ENCODE data around the gene XDH.

Gene XDH

DNA sequence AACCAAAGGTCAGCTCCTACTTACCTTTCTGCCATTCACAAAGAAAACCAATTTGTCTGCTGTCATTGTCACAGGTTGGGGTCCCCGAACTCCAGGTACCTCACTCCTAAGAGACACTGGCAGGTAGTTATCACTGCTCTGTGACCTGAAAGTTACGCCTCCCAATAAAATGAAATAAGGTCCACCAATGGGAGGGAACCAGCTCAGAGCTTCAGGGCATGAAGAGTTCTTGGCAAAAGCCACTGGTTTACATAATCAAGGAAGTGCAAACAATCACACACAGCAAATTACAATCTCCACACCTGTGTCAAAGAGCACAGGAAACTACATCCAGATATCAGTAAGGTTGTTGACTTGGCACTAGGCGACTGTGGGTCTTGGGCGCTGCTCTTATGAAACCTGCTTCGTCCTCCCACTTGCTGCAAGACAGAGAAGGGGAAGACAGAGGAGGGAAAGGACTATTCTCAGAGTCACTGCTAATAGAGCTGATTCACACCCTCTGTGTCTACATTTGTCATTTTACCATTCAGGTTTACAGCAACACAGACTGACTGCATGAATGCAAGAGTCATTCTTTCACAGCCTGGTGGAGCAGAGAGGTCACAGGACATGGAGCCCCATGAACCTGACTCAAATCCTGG, at the start of gene XDH:
TSS of gene XDH (minus strand) at position 142 of the 641 bp plus-strand sequence. CDS start at position 66, 76 bp downstream.
- peak in 2 of 3 experiments; percentile 60 to 81 for DNase-seq

DNA sequence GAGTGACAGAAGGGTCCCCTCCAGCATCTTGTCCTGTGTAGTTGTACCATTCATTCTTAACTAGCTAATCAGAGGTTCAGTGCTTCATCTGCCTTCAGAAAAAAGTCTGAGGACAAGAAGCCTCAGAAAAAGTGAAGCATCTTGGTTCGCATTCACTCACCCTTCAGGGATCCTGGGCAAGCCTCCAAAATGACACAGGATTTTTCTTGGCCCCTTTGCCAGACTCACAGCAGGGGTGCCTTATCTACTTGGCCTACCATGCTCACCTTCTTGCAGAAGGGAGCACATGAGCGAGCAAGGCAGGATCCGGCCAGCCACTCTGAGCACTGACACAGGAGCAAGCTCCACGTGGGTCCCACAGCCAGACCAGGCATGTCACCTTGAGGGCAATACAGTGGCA, 43.1 kb upstream of the XDH start:
- no peak for DNase-seq

DNA sequence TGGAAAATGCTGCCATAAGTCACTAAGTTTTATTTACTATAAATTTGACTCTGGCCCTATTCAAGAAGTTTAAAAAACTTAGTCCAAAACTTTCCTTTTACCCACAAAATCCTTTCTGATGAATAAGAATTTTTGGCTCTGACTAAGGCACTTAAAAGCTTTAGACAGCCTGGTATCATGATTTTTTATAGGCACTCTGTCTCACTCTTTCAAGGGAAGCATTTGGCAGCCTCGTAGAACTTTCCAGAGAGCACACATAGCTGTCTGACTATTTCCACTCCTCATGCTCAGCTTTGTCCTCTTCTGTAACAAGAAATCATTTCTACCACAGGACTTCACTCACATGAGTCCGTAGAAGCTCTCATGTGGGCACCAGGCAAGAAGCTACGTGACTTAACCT, 32.3 kb upstream of the XDH start:
- no peak for DNase-seq

DNA sequence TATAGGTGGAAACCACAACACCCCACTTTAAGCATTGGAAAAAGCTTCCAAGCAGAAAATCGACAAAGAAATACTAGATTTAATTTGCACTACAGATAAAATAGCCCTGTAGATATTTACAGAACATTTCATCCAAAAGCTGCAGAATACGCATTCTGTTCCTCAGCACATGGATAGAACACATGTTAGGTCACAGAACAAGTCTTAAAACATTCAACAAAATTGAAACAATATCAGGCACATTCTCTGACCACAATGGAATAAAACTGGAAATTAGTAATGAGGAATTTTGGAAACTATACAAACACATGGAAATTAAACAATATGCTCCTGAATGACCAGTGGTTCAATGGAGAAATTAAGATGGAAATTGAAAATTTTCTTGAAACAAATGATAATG, 27.8 kb upstream of the XDH start:
- DNase-seq: no peak

DNA sequence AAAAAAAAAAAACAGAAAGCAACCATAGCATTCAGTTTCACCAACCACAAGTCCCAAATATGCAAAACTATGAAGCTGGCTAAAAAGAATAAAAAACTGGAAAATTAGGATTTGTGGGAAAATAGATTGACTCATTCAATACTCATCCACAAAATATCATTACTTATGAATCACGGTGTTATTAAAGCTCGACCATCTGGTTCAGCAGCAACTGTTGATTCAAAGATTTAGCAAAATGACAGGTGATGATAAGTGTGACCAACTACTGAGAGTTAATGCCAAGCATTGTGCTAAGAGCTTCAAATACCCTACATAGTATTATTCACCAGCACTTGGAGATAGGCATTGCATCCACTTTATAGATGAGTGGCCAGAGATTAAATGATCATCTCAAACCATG, 26.2 kb upstream of the XDH start:
- peak in 1 of 3 experiments; percentile 49 for DNase-seq

DNA sequence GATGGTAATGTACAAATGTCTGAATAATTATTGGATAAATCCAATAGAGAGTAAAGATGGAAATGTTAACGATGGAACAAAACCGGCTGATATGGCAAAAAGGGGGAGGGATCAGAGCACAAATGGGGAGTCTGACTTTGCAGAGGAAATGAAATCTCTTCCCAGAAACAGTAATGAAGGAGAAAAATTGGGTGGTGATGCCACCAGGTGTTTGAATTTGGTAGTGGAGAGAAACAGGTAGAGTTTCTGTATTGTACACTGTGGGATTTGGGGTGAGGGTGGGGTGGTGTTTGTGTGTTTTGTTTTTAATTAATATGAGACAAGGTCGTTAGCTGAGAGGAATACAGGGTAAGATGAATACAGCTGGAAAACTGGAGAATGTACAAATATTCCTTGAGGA, 20.4 kb upstream of the XDH start:
- DNase-seq: peak in 1 of 3 experiments; percentile 30

DNA sequence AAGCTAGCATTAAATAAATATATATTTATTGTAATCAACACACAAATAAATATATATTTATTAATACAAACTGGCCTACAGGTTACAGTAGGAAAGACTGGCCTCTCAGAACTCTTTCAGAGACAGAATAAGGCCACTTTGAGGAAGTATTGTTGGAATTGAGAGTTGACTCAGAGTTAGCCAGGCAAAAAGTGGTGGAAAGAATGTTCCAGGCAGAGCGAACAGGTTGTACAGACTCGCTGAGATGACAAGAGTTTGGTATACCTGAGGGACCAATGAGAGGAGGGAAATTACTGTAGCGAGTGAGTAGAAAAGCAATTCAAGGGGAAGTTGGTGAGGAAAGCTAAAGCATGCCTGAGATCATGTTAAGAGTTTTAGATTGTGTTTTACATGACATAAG, 19.0 kb upstream of the XDH start:
- DNase-seq: no peak

DNA sequence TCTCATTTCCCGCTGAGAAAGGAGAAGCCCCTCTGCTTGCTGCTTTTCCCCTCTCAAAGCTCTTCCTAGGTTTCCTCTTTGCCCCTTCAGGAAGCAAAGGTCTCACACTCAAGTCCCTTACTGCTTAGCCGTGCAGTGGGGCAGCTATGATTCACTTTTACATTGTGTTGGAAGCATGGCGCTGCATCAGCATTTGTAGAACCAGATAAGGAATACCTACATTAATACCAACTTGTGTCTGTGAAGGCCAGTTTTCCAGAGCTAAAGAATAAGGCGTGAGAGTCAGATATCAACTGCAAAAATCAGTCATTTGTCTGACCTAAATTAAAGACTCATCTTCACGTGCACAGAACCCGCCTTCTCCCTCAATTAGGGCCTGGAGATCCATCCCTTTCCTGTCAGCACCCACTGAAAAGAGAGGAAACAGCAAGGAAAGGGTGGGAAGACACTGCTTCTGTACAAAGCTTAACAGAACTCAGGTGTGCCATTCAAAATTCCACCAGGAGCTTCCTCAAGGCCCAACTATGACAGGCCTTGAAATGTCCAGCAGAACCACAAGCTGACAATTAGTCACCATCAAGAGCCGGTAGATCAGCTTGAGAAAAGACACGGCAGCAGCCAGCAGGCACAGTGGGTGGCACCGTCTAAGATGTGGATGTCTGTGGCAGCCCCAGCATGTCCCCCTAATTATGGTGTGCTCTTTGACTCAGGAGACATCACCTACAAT, 16.1 kb upstream of the XDH start:
- DNase-seq: peak in 2 of 3 experiments; percentile 7 to 29

DNA sequence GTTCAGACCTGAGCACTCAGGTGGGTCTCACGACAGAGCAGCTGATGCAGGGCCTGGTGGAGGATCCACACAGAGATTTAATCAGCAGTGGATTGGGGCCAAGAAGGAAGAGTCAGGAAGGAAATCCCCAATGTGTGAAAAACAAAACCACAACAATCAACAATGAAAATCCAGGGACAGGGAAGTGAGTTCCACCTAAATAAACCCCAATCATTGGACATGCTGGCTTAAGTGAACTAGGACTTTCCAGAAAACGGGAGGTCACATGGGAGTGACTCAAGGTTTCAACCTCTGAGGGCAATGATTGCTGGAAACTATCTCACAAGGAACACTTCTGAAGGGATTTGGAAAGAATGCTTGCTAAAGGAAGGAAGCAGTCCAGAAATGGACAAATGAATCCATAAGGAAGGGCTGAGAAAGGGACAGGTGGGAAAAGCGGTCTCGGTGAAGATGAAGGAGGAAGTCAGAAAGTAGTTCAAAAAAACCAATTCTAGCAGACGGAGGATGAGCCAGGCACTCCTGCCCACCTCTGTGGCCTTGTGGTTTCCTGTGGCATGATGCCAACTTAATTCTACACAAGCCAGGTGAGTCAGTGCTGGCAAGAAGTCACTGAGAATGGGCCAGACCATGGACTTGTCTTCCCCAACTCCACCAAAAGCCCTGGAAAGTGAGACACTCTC, 15.4 kb upstream of the XDH start:
- DNase-seq: no peak

DNA sequence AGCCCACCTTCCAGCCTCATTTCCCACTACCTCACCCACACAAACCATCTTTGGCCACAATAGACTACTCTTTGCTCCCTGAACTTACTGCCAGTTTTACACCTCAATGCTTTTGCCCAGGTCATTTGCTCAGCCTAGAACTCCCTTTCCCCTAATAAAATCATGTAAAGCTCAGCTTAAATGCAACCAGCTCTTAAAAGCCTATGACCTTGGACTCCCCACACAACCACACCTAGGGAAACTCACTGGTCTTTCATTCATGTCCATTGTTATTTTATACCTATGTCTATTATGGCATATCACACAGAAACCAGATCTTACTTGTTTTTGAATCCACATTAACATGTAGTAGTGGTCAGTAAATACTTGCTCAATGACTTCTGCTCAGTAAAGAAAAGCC, 14.5 kb upstream of the XDH start:
- DNase-seq: no peak

DNA sequence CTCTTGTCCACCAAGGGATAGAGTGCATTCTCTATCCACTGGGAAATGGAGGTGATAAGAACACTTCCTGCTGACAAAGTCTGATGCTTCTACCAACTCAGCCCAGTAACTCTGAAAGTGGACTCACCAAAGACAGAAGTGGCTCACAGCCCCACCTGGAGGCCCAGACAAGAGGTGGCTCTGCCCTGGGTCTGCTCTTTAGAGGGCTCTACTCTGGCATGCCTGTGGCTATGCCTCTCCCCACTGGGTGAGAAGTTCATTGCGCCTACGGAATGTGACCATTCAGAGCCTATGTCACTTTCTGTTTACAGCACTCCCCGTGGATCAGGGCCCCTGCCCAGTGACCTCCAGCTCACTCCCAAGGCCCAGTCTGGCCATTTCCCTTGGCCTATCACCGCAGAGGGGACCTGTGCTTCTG, 13.5 kb upstream of the XDH start:
- no peak for DNase-seq

DNA sequence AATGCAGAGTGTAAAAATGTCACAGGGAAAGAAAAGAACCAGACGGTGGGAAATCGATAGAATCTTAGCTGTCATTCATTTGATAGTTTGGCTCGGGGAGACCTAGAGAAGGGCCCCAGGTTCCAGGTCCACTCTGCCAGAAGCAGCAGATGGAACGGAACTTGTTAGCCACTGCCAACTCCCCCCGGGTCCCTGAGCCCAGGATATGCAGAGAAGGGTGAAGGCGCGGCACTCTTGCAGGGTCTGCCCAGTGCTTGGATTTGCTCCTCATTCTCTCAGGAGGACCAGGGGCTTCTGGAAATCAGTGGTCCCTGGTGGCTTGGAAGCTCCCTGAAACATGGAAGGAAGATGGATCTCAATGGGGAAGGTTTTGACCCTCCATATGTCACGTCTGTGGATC, 11.6 kb upstream of the XDH start:
- DNase-seq: no peak

DNA sequence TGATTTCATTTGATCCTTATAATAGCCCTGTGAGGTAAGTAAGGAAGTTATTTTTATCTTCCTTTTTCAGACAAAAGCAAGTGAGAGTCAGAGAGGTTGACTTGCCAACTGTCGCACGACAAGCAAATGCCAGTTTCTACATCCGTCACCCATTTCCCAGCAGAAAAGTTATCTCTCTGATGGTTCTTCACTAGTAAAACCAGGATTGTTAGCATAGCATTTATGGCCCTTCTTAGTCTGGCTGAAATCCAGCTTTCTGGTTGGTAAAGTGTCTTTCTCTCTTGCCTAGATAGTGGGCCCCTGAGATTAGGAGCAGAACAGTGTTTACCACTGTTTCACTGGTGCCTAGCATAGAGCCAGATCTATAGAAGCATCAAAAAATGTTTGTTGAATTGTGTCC, 7.1 kb upstream of the XDH start:
- DNase-seq: no peak

DNA sequence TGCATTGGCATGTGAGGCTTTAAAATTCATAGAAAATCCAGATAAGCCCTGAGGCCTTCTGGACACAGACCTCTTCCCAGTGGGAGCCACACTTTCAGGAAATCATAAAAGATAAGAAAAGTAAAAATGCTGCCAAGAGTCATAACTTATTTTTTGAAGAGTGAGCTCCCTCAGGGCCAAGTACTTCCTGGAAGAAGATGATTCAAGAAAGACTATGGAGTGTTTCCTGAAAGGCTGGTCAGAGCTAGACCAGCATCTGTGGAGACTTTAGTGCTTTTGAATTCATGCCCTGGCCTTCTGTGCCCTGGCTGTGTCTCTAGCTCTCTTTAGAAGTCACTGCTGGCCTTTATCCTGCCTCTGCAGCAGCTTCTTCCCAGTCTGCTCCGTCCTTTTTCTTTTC, 6.4 kb upstream of the XDH start:
- no peak for DNase-seq

DNA sequence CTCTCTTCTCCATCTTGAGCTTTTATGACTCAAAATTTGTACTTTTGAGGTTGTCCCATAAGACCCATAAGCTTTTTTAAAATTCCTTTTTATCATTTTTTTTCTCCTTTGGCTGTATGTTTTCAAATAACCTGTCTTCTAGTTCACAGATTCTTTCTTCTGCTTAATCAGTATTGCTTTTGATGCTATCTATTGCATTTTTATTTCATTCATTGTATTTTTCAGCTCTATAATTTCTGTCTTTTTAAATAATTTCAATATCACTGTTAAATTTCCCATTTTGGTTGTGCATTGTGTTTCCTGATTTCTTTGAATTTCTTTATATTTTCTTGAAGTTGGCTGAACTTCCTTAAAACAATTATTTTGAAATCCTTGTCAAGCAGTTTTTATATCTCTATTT, 4.8 kb upstream of the XDH start:
- DNase-seq: no peak

DNA sequence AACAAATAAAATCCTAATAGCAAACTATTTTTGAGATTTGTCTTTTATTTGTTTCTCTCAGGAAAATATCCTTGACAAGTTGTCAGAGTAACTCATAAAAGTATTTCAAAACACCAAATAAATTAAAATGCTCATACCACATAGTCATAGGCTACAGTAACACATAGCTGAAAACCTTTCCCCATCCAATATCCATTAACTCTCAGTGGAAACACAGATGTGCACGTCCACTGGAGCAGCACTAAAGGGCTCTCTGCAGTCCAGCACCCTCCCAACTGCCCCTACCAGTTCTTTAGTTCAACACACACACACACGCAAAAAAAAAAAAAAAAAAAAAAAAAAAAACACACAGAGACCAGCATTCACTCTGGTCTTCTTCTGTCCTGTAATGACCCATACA, 879 bp upstream of the XDH start:
- no peak for DNase-seq

DNA sequence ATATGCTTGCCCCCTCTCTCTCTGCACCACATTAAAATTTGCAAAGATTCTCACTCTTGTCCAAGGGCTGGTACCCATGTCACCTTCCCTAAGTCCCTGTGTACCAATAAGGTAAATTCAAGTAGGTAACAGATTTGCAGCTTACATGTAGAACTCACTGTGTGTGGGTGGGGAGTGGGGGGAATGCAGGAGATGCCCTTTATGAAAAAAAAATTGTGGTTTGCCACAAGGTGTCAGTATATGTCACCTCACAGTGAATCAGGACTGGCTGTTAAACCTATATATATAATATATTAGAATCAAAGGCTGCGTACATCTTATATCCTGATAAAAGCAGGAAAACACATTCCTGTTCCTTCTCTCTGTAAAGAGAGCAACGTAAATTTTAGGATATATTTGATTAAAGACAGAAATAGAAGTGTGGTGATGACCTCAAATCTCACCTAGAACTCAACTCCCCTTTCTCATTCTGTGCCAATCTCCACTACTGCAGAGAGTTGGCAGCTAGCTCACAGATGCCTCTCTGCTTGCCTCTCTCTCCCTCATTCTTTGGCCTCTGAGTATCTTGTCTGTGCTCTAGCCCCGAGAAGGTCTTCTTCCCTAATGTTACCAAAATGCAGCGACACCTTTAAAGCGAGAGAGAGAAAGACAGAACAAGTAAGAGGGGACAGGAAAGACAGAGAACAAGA, 536 bp downstream of the XDH start:
- DNase-seq: peak; percentile 10 to 70 (median 37)

DNA sequence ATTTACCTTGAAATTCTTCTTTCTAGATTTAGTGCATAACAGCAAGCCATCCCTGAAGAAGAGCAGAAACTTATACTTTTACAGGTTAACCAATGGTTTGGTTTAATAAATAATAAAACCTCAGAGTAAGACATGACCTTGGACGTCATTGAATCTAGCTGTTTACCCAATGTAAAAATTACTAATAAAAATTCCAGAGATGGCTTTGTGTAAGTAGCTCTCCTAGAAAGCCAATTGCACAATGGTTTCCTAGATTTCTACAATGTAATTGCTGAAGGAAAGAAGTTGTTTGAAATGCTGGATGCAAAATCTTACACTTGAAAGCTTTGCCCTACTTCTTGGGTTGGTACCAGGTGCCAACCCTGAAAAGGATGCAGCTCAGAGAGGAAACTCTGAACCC, 1.5 kb downstream of the XDH start:
- DNase-seq: no peak

DNA sequence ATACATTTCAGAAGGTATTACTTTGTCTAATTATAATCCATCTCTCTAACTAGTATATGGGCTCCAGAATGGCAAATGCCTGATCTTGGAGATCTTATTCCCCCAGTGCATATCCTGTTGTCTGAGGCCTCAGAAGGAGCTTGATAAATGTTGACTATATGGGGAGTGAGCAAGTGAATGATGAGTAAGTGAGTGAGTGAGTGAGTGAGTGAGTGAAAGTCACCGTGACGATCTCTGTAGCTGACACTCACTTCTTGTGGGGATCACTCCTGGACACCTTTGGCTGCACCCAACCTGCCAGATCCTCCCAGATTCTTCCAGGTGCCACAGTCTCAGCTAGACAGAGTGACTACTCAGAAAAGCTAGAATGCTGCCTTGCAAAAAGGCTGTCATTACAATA, 2.8 kb downstream of the XDH start:
- no peak for DNase-seq

DNA sequence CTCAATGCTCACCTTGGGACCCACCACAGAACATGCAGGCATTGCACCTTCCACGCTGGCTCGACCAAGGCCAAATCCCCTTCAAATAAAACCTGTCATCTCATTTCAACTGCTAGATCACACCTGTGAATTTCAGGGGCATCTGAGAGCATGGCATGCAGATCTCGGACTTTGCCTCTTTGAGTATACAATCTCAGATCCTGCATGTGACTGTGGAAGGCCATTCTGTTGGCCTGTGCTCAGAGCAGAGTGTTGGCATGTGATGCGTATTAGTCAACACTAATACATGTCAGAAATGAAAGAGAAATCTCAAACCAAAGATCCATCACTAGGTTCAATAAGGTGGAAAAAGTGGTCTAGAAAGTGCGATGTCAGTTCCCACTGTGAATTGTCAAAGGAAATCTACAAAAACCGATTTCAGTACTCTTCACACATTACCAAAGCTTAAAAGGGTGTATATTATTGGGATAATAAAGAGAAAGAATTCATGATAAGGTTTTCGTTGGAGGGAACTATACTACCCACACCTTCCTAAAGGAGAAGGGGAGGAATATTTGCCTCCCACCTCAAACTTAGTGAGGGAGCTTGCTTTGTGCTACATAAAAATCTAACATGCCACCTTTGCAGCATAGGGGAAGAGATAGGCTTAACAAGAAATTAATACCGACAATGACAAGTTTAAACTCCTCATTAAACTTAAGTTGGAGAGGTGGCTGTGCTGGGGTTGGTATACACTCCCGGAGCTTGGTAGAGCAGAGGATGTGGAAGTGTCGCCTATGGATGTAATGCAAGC, 7.8 kb downstream of the XDH start:
- DNase-seq: no peak

DNA sequence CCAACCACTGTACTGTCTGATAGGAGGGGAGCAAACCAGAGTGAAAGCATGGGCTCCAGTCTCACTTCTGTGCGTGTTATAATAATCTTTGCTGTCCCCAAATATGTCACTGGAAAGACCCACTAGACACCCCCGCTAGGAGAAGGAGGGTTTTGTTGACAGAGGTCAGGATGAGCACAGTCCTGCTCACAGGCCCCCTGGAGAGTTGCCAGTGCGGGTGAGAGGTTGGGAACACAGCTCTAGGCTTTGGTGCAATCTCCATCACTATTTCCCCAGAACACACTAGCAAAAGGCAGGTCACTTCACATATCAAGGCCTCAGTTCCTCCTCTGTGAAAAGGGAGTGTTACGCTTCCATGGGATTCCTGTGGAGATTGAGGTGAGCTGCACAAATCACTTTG, 9.7 kb downstream of the XDH start:
- DNase-seq: no peak

DNA sequence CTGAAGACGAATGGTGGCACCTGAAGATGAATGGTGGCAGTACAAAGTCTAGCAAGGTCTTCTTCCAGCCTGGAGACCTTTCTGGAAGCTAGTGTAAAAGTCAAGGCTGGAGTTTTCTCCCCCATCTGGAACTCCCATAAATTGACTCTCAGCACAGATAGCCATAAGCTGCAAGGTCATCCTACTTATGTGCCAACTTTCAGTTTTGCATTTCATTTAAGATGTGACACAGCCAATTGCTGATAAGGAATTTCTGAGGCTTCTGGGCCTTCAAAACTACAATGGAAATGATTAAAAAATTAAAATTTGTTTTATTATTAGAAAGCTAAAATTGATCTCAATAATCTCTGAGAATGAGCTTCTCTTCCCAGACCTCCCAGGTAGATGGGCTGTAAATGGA, 10.2 kb downstream of the XDH start:
- DNase-seq: no peak

DNA sequence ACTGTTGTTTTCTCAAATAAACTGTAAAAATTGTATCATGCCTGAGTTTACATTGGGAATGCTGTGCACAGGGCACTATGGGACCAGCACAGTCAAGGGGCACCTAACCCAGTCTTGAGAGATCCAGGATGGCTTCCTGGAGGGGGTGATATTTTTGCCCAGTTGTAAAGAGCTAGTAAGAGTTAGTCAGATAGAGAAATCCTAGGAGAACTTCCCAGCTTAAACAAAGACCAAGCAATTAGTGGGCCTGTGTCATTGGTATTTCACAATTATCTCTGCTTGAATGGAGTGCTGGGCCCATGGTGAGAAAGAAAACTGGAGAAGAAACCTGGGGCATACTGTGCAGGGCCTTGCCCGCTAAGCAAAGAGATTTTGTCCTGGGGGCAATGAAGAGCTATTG, 12.2 kb downstream of the XDH start:
- DNase-seq: no peak

All from NCI-H1417 (cell line).